Measurements from ENCODE around the gene PDGFB. TPM values are rescaled to one million over a fixed set of nuclear protein-coding genes. Genes with fewer than 3 reads are reported as not detected.

The PDGFB gene
- total RNA-seq, 1 experiment from 2014 or later: 8.3 TPM

DNA sequence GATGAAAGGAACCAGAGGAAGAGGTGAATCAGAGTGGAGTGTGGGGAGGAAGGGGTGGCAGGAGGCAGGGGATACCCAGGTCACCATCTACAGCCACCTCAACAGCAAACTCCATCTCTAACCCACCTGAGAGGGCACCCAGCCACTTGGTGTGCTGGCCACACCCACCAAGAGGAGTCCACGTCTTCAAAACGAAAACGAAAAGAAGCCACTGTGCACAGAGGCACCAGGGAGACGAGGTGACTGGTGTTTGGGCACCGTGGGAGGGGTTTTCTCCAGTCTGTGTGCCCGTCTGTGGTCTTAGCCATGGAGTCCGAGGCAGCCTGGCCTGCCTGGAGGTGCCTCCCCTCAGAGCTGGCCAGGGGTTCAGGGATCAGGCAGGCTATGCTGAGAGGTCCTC lies 20.2 kb downstream of the PDGFB start:
- ChIA-PET CTCF (no interaction called here), POLR2A (no interaction called here)
- Mint-ChIP-seq H3K27me3 (ENCODE audit: insufficient read depth, unreplicated experiment) (no peaks in the 10 kb centered on the region), H3K9me3 (ENCODE audit: unreplicated experiment) (peaks cover 12% of the 10 kb centered on the region), H3K36me3 (ENCODE audit: insufficient read depth, unreplicated experiment) (peaks cover 17% of the 10 kb centered on the region), H3K4me3 (ENCODE audit: unreplicated experiment) (no peak overlapping the region), H3K4me1 (ENCODE audit: low read depth, unreplicated experiment) (peaks cover 8% of the 10 kb centered on the region), H3K27ac (ENCODE audit: unreplicated experiment) (no peak overlapping the region)
- intact Hi-C loops (cut with micrococcal nuclease; ENCODE audit: unreplicated experiment): no loop called here
- TF ChIP-seq, protein P1, sequence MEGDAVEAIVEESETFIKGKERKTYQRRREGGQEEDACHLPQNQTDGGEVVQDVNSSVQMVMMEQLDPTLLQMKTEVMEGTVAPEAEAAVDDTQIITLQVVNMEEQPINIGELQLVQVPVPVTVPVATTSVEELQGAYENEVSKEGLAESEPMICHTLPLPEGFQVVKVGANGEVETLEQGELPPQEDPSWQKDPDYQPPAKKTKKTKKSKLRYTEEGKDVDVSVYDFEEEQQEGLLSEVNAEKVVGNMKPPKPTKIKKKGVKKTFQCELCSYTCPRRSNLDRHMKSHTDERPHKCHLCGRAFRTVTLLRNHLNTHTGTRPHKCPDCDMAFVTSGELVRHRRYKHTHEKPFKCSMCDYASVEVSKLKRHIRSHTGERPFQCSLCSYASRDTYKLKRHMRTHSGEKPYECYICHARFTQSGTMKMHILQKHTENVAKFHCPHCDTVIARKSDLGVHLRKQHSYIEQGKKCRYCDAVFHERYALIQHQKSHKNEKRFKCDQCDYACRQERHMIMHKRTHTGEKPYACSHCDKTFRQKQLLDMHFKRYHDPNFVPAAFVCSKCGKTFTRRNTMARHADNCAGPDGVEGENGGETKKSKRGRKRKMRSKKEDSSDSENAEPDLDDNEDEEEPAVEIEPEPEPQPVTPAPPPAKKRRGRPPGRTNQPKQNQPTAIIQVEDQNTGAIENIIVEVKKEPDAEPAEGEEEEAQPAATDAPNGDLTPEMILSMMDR (IDR thresholded peaks at IDR 0.05; ENCODE audit: insufficient read depth in 1 of 2, low read depth in 1 of 2, low read length in 1 of 2, severe bottlenecking in 1 of 2, unreplicated experiment in 1 of 2): no peak
- DNase-seq: no peak
- no peaks in the 10 kb centered on the region for H3K4me1 ChIP-seq
- H3K36me3 ChIP-seq (ENCODE audit: control insufficient read depth, insufficient read depth, low read length): no peaks in the 10 kb centered on the region; the same call in 1 of the 2 replicates
- no peaks in the 10 kb centered on the region for H3K27me3 ChIP-seq (replicated peaks; ENCODE audit: control insufficient read depth, insufficient read depth, low read length)
- no TSS peak for BruUV-seq (replicated peaks)
- H3K9me3 ChIP-seq: no peaks in the 10 kb centered on the region
- H3K4me3 ChIP-seq (ENCODE audit: low read depth, low read length): no peak overlapping the region

DNA sequence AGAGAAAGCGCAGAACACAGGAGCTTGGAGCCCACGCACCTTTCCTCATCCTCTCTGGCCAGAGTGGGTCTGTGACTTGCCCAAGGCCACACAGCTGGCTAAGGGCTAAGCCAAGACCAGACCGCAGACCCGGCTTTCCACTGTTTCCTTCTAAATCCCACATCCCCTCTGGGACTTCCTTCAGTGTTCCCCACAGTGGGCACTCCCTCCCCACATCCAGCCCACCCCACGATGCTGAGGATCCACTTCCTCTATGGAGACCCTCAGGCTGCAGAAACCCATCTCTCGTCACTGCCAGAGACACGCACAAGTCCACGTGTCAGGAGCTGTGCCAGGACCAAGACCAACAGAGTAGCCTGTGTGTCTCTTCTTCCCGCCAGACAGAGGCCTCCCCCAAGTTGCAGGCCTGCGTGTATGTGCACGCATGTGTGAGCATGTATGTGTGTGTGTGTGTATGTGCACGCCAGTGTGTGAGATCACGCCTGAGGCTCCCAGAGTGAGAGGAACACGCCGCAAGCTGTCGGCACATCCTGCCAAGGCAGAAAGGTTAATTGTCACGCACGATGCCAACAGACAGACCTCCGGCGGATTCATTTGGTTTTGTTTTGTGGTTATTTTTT lies 21.6 kb downstream of the PDGFB start:
- Mint-ChIP-seq H3K4me1 (ENCODE audit: low read depth, unreplicated experiment) (peaks cover 8% of the 10 kb centered on the region), H3K27me3 (ENCODE audit: insufficient read depth, unreplicated experiment) (no peaks in the 10 kb centered on the region), H3K4me3 (ENCODE audit: unreplicated experiment) (no peak overlapping the region), H3K36me3 (ENCODE audit: insufficient read depth, unreplicated experiment) (peaks cover 13% of the 10 kb centered on the region), H3K9me3 (ENCODE audit: unreplicated experiment) (peaks cover 12% of the 10 kb centered on the region), H3K27ac (ENCODE audit: unreplicated experiment) (no peak overlapping the region)
- CTCF ChIA-PET: no interaction called here
- no peaks in the 10 kb centered on the region for H3K4me1 ChIP-seq
- POLR2A ChIA-PET: no interaction called here
- H3K36me3 ChIP-seq (ENCODE audit: control insufficient read depth, insufficient read depth, low read length): no peaks in the 10 kb centered on the region; the same call in 1 of the 2 replicates
- H3K9me3 ChIP-seq: no peaks in the 10 kb centered on the region; the same call in 1 of the 2 replicates
- BruUV-seq (replicated peaks): no TSS peak
- no peak overlapping the region for H3K4me3 ChIP-seq (ENCODE audit: low read depth, low read length)
- H3K27me3 ChIP-seq (replicated peaks; ENCODE audit: control insufficient read depth, insufficient read depth, low read length): no peaks in the 10 kb centered on the region
- DNase-seq: no peak
- TF ChIP-seq, protein P1 (IDR thresholded peaks at IDR 0.05; ENCODE audit: insufficient read depth in 1 of 2, low read depth in 1 of 2, low read length in 1 of 2, severe bottlenecking in 1 of 2, unreplicated experiment in 1 of 2): no peak
- intact Hi-C loops (cut with micrococcal nuclease; ENCODE audit: unreplicated experiment): no loop called here

DNA sequence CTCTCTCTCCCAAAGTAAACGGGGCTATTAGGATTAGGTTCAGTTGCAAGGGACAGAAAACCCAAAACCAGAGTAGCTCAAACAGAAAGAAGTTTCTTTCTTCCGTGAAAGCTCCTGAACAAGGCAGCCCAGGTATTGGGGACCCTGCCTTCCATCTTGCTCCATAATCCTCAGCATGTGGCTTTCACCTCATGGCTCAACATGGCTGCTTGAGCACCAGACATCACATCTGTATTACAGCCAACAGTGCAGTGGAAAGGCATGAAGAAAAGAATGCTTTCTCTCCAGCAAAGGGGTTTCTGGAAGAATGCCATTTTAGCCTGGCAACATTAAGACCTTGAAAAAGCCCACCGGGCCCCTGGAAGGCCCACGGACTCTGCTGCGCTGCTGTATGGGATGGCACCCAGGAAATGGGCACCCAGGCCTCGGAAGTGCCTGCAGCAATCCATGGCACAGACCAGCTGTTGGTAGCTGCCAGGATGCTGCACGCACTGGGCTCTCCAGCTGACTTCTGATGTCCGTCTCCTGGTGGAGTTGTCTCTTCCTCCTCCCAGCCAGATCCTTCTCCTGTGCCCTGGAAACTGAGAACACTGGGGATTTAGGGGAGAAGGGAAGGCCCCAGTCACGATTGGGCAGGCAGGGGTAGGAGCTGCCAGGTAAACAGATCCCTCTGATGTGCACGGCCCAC lies 22.6 kb downstream of the PDGFB start:
- no peak for DNase-seq
- H3K4me3 Mint-ChIP-seq (ENCODE audit: unreplicated experiment): no peak overlapping the region
- no peak overlapping the region for H3K4me3 ChIP-seq (ENCODE audit: low read depth, low read length)
- intact Hi-C loops (cut with micrococcal nuclease; ENCODE audit: unreplicated experiment): no loop called here
- no peaks in the 10 kb centered on the region; the same call in 1 of the 2 replicates for H3K36me3 ChIP-seq (ENCODE audit: control insufficient read depth, insufficient read depth, low read length)
- H3K36me3 Mint-ChIP-seq (ENCODE audit: insufficient read depth, unreplicated experiment): peaks cover 8% of the 10 kb centered on the region
- H3K9me3 Mint-ChIP-seq (ENCODE audit: unreplicated experiment): peaks cover 12% of the 10 kb centered on the region
- H3K4me1 Mint-ChIP-seq (ENCODE audit: low read depth, unreplicated experiment): peaks cover 8% of the 10 kb centered on the region
- H3K9me3 ChIP-seq: no peaks in the 10 kb centered on the region; the same call in 1 of the 2 replicates
- POLR2A ChIA-PET: interaction anchor here (0.9 kb wide), 1 partner anchor 98 kb away, joined by 6 read pairs; no protein-coding TSS in a partner anchor
- H3K4me1 ChIP-seq: no peaks in the 10 kb centered on the region
- CTCF ChIA-PET: interaction anchor here (0.8 kb wide), 1 partner anchor 19 kb away, joined by 5 read pairs; no protein-coding TSS in a partner anchor
- H3K27ac Mint-ChIP-seq (ENCODE audit: unreplicated experiment): no peak overlapping the region
- TF ChIP-seq, protein P1 (IDR thresholded peaks at IDR 0.05; ENCODE audit: insufficient read depth in 1 of 2, low read depth in 1 of 2, low read length in 1 of 2, severe bottlenecking in 1 of 2, unreplicated experiment in 1 of 2): no peak
- H3K27me3 ChIP-seq (replicated peaks; ENCODE audit: control insufficient read depth, insufficient read depth, low read length): no peaks in the 10 kb centered on the region
- BruUV-seq (replicated peaks): no TSS peak
- no peaks in the 10 kb centered on the region for H3K27me3 Mint-ChIP-seq (ENCODE audit: insufficient read depth, unreplicated experiment)

All from Caco-2 (cell line).